K562 (cell line): ENCODE data around the gene HPCAL1. TPM values are rescaled to one million over a fixed set of nuclear protein-coding genes. Genes with fewer than 3 reads are reported as not detected.

ENCODE experiments used
- CAMTA2 ChIP-seq: fragments of 250-450 bp; sonication (Bioruptor Pico); conservative IDR thresholded peaks from 2 replicates; pipeline ENCODE4 v1.5.1; 2022
- CBFB ChIP-seq: sonication (generic); formaldehyde crosslinking; IDR thresholded peaks from 2 replicates; pipeline ENCODE4 v1.4.0; 2020; ENCODE audit warnings: mild to moderate bottlenecking, missing genetic modification reagents
- CC2D1A ChIP-seq: fragments of 450-650 bp; IDR thresholded peaks from 2 replicates; pipeline ENCODE4 v1.6.1; 2017; ENCODE audit warnings: mild to moderate bottlenecking
- CREBBP ChIP-seq: IDR thresholded peaks from one replicate; pipeline ENCODE4 v1.6.1; 2012; ENCODE audit warnings: low read depth, mild to moderate bottlenecking, control low read depth, inconsistent platforms, low read length
- EGR1 ChIP-seq: fragments of 450-650 bp; conservative IDR thresholded peaks from 2 replicates; pipeline ENCODE4 v1.6.1; 2017; ENCODE audit warnings: mild to moderate bottlenecking
- FIP1L1 ChIP-seq: fragments of 200-400 bp; formaldehyde crosslinking; IDR thresholded peaks from 2 replicates; pipeline ENCODE4 v1.6.1; 2018; ENCODE audit warnings: mild to moderate bottlenecking, low read depth, low read length; ENCODE audit not compliant: poor library complexity, severe bottlenecking
- HNRNPLL ChIP-seq: fragments of 200-400 bp; formaldehyde crosslinking; IDR thresholded peaks from 2 replicates; pipeline ENCODE4 v1.6.1; 2017; ENCODE audit warnings: low read length, low read depth, mild to moderate bottlenecking; ENCODE audit not compliant: poor library complexity, severe bottlenecking
- KAT7 ChIP-seq: sonication (generic); formaldehyde crosslinking; IDR thresholded peaks from 2 replicates; pipeline ENCODE4 v1.8.0; 2022; ENCODE audit warnings: missing genetic modification reagents, mild to moderate bottlenecking, borderline replicate concordance
- KDM1A ChIP-seq, 2 experiments: fragments of 450-650 bp; IDR thresholded peaks; 2 replicates each; pipeline ENCODE4 v1.6.1; 2016; ENCODE audit warnings: mild to moderate bottlenecking in 2 of 2
- NBN ChIP-seq: fragments of 450-650 bp; IDR thresholded peaks from 2 replicates; pipeline ENCODE4 v1.6.1; 2016; ENCODE audit warnings: low read depth, mild to moderate bottlenecking
- POU5F1 ChIP-seq: fragments of 150-350 bp; IDR thresholded peaks from 2 replicates; pipeline ENCODE4 v1.6.1; 2014; ENCODE audit warnings: borderline replicate concordance, low read length, low read depth, mild to moderate bottlenecking; ENCODE audit not compliant: partially characterized antibody
- PTTG1 ChIP-seq: fragments of 450-650 bp; IDR thresholded peaks from 2 replicates; pipeline ENCODE4 v1.6.1; 2016; ENCODE audit warnings: low read depth, mild to moderate bottlenecking, missing genetic modification characterization, missing compliant biosample characterization
- SPI1 ChIP-seq: IDR thresholded peaks from 2 replicates; pipeline ENCODE4 v1.6.1; 2011; ENCODE audit warnings: low read depth, low read length, control low read depth, borderline replicate concordance
- TEAD2 ChIP-seq: fragments of 450-650 bp; IDR thresholded peaks from 2 replicates; pipeline ENCODE4 v1.6.1; 2016; ENCODE audit warnings: missing genetic modification characterization, control low read depth, missing compliant biosample characterization
- TEAD4 ChIP-seq, 2 experiments: sonication (generic) in 1 of 2; formaldehyde crosslinking in 1 of 2; IDR thresholded peaks; 2 replicates each; pipeline versions ENCODE4 v1.6.1 to v1.8.0; 2012 to 2022; ENCODE audit warnings: borderline replicate concordance in 1 of 2, inconsistent platforms in 1 of 2, low read length in 1 of 2, mild to moderate bottlenecking in 1 of 2, missing genetic modification reagents in 1 of 2
- ZBTB2 ChIP-seq: fragments of 450-650 bp; IDR thresholded peaks from 2 replicates; pipeline ENCODE4 v1.6.1; 2016; ENCODE audit warnings: antibody characterized with exemption
- ZFP1 ChIP-seq: fragments of 450-650 bp; formaldehyde crosslinking; IDR thresholded peaks from 2 replicates; pipeline ENCODE4 v1.4.0; 2020; ENCODE audit warnings: mild to moderate bottlenecking, mixed read lengths
- ZNF609 ChIP-seq: sonication (generic); formaldehyde crosslinking; IDR thresholded peaks from 2 replicates; pipeline ENCODE4 v1.8.1; 2023; ENCODE audit warnings: missing genetic modification reagents, mild to moderate bottlenecking, borderline replicate concordance
- ZNF695 ChIP-seq: fragments of 450-650 bp; formaldehyde crosslinking; IDR thresholded peaks from 2 replicates; pipeline ENCODE4 v1.4.0; 2020; ENCODE audit warnings: mild to moderate bottlenecking, moderate library complexity
- polyA plus RNA-seq, 8 experiments: library from polyadenylated mRNA; depleted of rRNA in 4 of 8; stranded (reverse) in 5 of 8; unstranded in 3 of 8; fragments of >200 nt; fragmentation: Nextera tagmentation in 2 of 8; fragmentation: Illumina TruSeq in 1 of 8; extraction: Ambion mirVana in 2 of 8; extraction: Trizol in 1 of 8; gene quantifications; 2 replicates each; pipeline versions ENCODE4 v1.2.1 to v1.2.3, GENCODE V29; 2011 to 2014; ENCODE audit warnings: inconsistent platforms in 1 of 8, missing spikeins in 1 of 8
- total RNA-seq, 7 experiments: library from RNA; depleted of rRNA in 6 of 7; stranded (reverse); fragments of >200 nt in 6 of 7; fragmentation: Illumina TruSeq in 2 of 7; extraction: Trizol in 2 of 7; gene quantifications; 2 replicates each; pipeline versions ENCODE4 v1.2.1 to v1.2.3, GENCODE V29; 2011 to 2021; ENCODE audit warnings: low replicate concordance in 1 of 7
- TF ChIP-seq, protein P1 (sequence below): fragments of 250-450 bp; sonication (Bioruptor Pico); IDR thresholded peaks from 2 replicates; pipeline ENCODE4 v1.8.0; 2022; ENCODE audit warnings: inconsistent platforms

Gene HPCAL1
- total and polyA plus RNA-seq, 9 of the 15 experiments (the other 6 are each of a cell fraction or from before 2014, with no cell fraction given) = 2.7 to 65.5 (median 23.9) TPM

- TF ChIP-seq HNRNPLL = no peak
- TF ChIP-seq KAT7 (CRISPR knock-in tag) = no peak
- no peak for TF ChIP-seq CC2D1A
- no peak for TF ChIP-seq CREBBP
- no peak for TF ChIP-seq SPI1
- no peak for TF ChIP-seq TEAD2 (tag)
- TF ChIP-seq NBN = no peak
- TF ChIP-seq ZFP1 (CRISPR knock-in tag) = no peak
- TF ChIP-seq, protein P1, sequence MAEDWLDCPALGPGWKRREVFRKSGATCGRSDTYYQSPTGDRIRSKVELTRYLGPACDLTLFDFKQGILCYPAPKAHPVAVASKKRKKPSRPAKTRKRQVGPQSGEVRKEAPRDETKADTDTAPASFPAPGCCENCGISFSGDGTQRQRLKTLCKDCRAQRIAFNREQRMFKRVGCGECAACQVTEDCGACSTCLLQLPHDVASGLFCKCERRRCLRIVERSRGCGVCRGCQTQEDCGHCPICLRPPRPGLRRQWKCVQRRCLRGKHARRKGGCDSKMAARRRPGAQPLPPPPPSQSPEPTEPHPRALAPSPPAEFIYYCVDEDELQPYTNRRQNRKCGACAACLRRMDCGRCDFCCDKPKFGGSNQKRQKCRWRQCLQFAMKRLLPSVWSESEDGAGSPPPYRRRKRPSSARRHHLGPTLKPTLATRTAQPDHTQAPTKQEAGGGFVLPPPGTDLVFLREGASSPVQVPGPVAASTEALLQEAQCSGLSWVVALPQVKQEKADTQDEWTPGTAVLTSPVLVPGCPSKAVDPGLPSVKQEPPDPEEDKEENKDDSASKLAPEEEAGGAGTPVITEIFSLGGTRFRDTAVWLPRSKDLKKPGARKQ (CRISPR knock-in tag) = no peak
- no peak for TF ChIP-seq CBFB (CRISPR knock-in tag)
- TF ChIP-seq POU5F1 = no peak
- no peak for TF ChIP-seq ZNF695
- 0 out of 2 replicates have a peak, but pooled peaks have one; percentile 27 for TF ChIP-seq EGR1
- TF ChIP-seq ZNF609 (CRISPR knock-in tag) = no peak
- no peak for TF ChIP-seq KDM1A (IDR thresholded peaks at IDR 0.05)
- peak; percentile 28; the same call in 1 of the 2 replicates for TF ChIP-seq ZBTB2
- no peak for TF ChIP-seq CAMTA2 (CRISPR knock-in tag)
- no peak for TF ChIP-seq FIP1L1
- no peak for TF ChIP-seq TEAD4 (IDR thresholded peaks at IDR 0.05; ENCODE audit: low read length)
- TF ChIP-seq TEAD4 (CRISPR knock-in tag; IDR thresholded peaks at IDR 0.05; ENCODE audit: borderline replicate concordance) = no peak
- no peak for TF ChIP-seq PTTG1 (tag)
These were observed 19.3 kb upstream of the HPCAL1 start (continued) for GRCh38 chr2:10283106-10284062.
